Measurements from ENCODE around the gene CRB1. TPM values are rescaled to one million over a fixed set of nuclear protein-coding genes. Genes with fewer than 3 reads are reported as not detected.

CRB1 gene
- total RNA-seq, 1 experiment from 2014 or later = not detected

GRCh38 chr1:197496722-197497121 is 228.7 kb downstream of the CRB1 start:
- H3K23ac ChIP-seq (ENCODE audit: insufficient read length, low read depth, low read length) = no peak overlapping the region
- Mint-ChIP-seq H3K27me3 (ENCODE audit: low read depth) (no peaks in the 10 kb centered on the region), H3K27ac (no peak overlapping the region), H3K9me3 (no peaks in the 10 kb centered on the region), H3K4me3 (no peak overlapping the region), H3K4me1 (peaks cover 0 to 5% of the 10 kb centered on the region in 2 experiments; a peak in 3 of 4 replicates), H3K36me3 (ENCODE audit: insufficient read depth in 1 of 3, low read depth in 3 of 3) (no peaks in the 10 kb centered on the region; a peak in 1 of 7 replicates)
- H3K56ac ChIP-seq (ENCODE audit: insufficient read length, low read depth, low read length) = no peak overlapping the region
- no peaks in the 10 kb centered on the region for H4K20me1 ChIP-seq (ENCODE audit: control insufficient read depth, insufficient read depth, insufficient read length)
- H3K27me3 ChIP-seq (ENCODE audit: insufficient read depth, low read length) = no peaks in the 10 kb centered on the region
- no peak overlapping the region for H3K18ac ChIP-seq (ENCODE audit: insufficient read length, low read depth, low read length)
- no peak overlapping the region for H3K14ac ChIP-seq (ENCODE audit: insufficient read depth, low read length)
- no peak overlapping the region for H3K4ac ChIP-seq (ENCODE audit: low read depth, low read length)
- no peak overlapping the region for H3K27ac ChIP-seq (ENCODE audit: insufficient read length, low read depth, low read length)
- no CpG with 5 or more reads among the region's 10 CpGs for WGBS (ENCODE audit: extremely low coverage, insufficient read length, low lambda C conversion rate)
- H2BK12ac ChIP-seq (ENCODE audit: insufficient read length, low read depth, low read length) = no peak overlapping the region
- H3K9ac ChIP-seq (ENCODE audit: extremely low read depth, insufficient read length, low read length) = no peak overlapping the region
- H3K4me2 ChIP-seq (ENCODE audit: insufficient read depth, insufficient read length, low read length) = no peak overlapping the region
- H3K23me2 ChIP-seq (ENCODE audit: insufficient read length, low read depth, low read length, poor library complexity, severe bottlenecking) = no peaks in the 10 kb centered on the region
- no peak overlapping the region for H2BK15ac ChIP-seq (ENCODE audit: low read depth, low read length)
- no peak overlapping the region for H4K91ac ChIP-seq (ENCODE audit: insufficient read length, low read depth, low read length)
- no peaks in the 10 kb centered on the region for H3K79me2 ChIP-seq (ENCODE audit: insufficient read depth, low read length)
- H3K79me1 ChIP-seq (ENCODE audit: insufficient read depth, low read depth, low read length, poor library complexity, severe bottlenecking) = no peaks in the 10 kb centered on the region
- no peak overlapping the region for H2BK120ac ChIP-seq (ENCODE audit: low read depth, low read length, poor library complexity, severe bottlenecking)
- no peak overlapping the region for H2BK5ac ChIP-seq (ENCODE audit: insufficient read length, low read length)
- DNase-seq = no peak
- H2AFZ ChIP-seq (ENCODE audit: low read length) = no peak overlapping the region
- no peak overlapping the region for H2BK20ac ChIP-seq (ENCODE audit: low read depth, low read length, poor library complexity, severe bottlenecking)
- H3K4me1 ChIP-seq (ENCODE audit: insufficient read depth, low read length) = no peaks in the 10 kb centered on the region
- no peak overlapping the region for H3T11ph ChIP-seq (ENCODE audit: low read length)
- no peak overlapping the region for H2AK5ac ChIP-seq (ENCODE audit: insufficient read length, low read length)
- no peak for TF ChIP-seq CTCF (conservative IDR thresholded peaks at IDR 0.05)
- H4K8ac ChIP-seq (replicated peaks; ENCODE audit: insufficient read length, low read depth, low read length) = no peak overlapping the region
- no peaks in the 10 kb centered on the region for H3K9me3 ChIP-seq (ENCODE audit: control insufficient read depth, low read depth, low read length)
- H4K5ac ChIP-seq (ENCODE audit: insufficient read length, low read depth, low read length) = no peak overlapping the region
